Measurements from ENCODE around the gene SLC9A9.

GRCh38 chr3:143258692-143259091, 589.6 kb downstream of the SLC9A9 start:
- no peak for TF ChIP-seq IRF3 (IDR thresholded peaks at IDR 0.05; ENCODE audit: low read depth, low read length)
- TF ChIP-seq MAX (IDR thresholded peaks at IDR 0.05; ENCODE audit: low read depth), result no peak
- TF ChIP-seq YY1 (IDR thresholded peaks at IDR 0.05; ENCODE audit: low read depth), result no peak
- no peak for TF ChIP-seq CTCF (IDR thresholded peaks at IDR 0.05)
- TF ChIP-seq PBX3 (IDR thresholded peaks at IDR 0.05), result no peak

Measured in SK-N-SH (cell line).